GM12878 (cell line): ENCODE measurements around the gene KRTAP10-5.

Experiments
- CTCF ChIP-seq, 3 experiments: IDR thresholded peaks in 2 of 3; conservative IDR thresholded peaks in 1 of 3; 2 replicates each; pipeline ENCODE4 v1.5.1; 2011; ENCODE audit warnings: low read depth in 3 of 3, low read length in 3 of 3, mild to moderate bottlenecking in 3 of 3, control low read depth in 2 of 3, moderate library complexity in 2 of 3, inconsistent platforms in 1 of 3, mixed read lengths in 1 of 3; ENCODE audit not compliant: control insufficient read depth in 2 of 3, insufficient read depth in 1 of 3; ENCODE audit errors: extremely low read depth in 1 of 3
- E2F4 ChIP-seq: IDR thresholded peaks from 2 replicates; pipeline ENCODE4 v1.6.1; 2012; ENCODE audit warnings: low read depth, low read length, improper control_type of control experiment
- FOS ChIP-seq: IDR thresholded peaks from 3 replicates; pipeline ENCODE4 v1.6.1; 2011; ENCODE audit warnings: borderline replicate concordance; ENCODE audit not compliant: insufficient read length; ENCODE audit errors: extremely low read depth
- POLR2A ChIP-seq: IDR thresholded peaks from 2 replicates; pipeline ENCODE4 v1.6.1; 2011; ENCODE audit warnings: low read depth, mild to moderate bottlenecking, low read length
- ZNF274 ChIP-seq: IDR thresholded peaks from one replicate; pipeline ENCODE4 v1.8.0; 2011; ENCODE audit not compliant: insufficient read length, insufficient read depth
- TF ChIP-seq, protein P1 (sequence below): IDR thresholded peaks from 2 replicates; pipeline ENCODE4 v1.6.1; 2011; ENCODE audit warnings: low read depth, low read length, improper control_type of control experiment, borderline replicate concordance

DNA sequence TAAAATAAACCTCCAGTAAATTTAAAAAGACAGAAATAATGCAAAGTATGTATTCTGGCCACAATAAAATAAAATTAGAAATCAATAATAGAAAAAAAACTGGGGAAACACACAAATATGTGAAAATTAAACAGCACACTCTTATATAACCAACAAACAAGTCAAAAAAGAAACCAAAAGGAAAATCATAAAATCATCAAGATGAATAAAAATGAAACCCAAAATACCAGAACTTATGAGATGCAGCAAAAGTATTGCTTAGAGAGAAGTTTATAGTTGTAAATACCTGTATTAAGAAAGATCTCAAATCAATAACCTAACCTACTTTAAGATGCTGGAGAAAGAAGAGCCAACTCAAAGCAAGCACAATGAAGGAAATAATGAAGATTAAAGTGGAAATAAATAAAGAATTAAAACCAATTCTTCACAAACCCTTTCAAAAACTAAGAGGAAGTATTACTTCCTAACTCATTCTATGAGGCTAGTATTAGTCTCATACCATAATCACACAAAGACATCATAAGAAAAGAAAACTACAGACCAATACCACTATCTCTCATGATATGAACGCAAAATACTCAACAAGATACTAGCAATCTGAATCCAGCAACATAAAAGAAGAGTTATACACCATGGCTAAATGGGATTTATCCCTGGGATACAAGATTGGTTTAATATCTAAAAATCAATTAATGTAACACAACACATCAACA lies 15.4 kb downstream of the KRTAP10-5 start:
- TF ChIP-seq FOS: no peak
- no peak for TF ChIP-seq ZNF274
- TF ChIP-seq, protein P1, sequence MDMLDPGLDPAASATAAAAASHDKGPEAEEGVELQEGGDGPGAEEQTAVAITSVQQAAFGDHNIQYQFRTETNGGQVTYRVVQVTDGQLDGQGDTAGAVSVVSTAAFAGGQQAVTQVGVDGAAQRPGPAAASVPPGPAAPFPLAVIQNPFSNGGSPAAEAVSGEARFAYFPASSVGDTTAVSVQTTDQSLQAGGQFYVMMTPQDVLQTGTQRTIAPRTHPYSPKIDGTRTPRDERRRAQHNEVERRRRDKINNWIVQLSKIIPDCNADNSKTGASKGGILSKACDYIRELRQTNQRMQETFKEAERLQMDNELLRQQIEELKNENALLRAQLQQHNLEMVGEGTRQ: no peak
- no peak for TF ChIP-seq POLR2A
- no peak for TF ChIP-seq E2F4
- no peak for TF ChIP-seq CTCF (IDR thresholded peaks at IDR 0.05 in 2 of 3, conservative IDR thresholded peaks at IDR 0.05 in 1 of 3; ENCODE audit: control insufficient read depth in 2 of 3, extremely low read depth in 1 of 3, insufficient read depth in 1 of 3, low read depth in 3 of 3, low read length in 3 of 3)
